Esophagus muscularis mucosa (tissue), 4 donors: ENCODE data around the gene TNP1.

Experiments used
- CTCF ChIP-seq, 3 experiments: fragments of 200-600 bp in 2 of 3; fragments of 450-650 bp in 1 of 3; sonication (generic) in 2 of 3; IDR thresholded peaks; one replicate each; pipeline ENCODE4 v1.5.1; 2017 to 2019; ENCODE audit warnings: antibody characterized with exemption in 3 of 3, mild to moderate bottlenecking in 2 of 3, moderate library complexity in 1 of 3
- EP300 ChIP-seq: sonication (generic); formaldehyde crosslinking; IDR thresholded peaks from one replicate; pipeline ENCODE4 v1.6.1; 2017; ENCODE audit warnings: antibody characterized with exemption
- POLR2A ChIP-seq: fragments of 450-650 bp; IDR thresholded peaks from one replicate; pipeline ENCODE4 v1.6.1; 2017; ENCODE audit warnings: antibody characterized with exemption, moderate library complexity, mild to moderate bottlenecking, low read depth
- POLR2AphosphoS5 ChIP-seq, 2 donors: sonication (generic); formaldehyde crosslinking; IDR thresholded peaks; one replicate each; pipeline ENCODE4 v1.6.1; 2017; ENCODE audit warnings: antibody characterized with exemption in 2 of 2

DNA sequence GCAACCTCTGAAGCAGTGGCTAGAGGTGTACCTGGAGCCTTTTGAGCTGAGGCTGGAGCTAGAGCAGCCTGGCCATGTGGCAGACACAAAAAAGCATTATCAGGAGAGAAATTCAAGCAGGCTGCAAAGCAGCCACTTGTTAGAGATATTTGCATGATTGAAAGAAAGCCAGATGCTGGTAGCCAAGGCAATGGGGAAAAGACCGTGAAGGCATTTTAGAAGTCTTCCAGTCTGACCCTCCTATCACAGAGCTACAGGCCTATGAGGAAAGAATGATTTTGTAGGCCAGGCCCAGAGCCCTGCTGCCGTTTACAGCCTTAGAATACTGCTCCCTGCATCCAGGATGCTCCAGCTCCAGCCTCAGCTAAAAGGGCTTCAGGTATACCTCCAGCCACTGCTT is 41.4 kb upstream of the TNP1 start:
- TF ChIP-seq CTCF (IDR thresholded peaks at IDR 0.05): no peak
- TF ChIP-seq POLR2AphosphoS5 (IDR thresholded peaks at IDR 0.05): no peak
- no peak for TF ChIP-seq POLR2A
- no peak for TF ChIP-seq EP300
